OCI-LY7 (cell line): ENCODE measurements around the gene LACTB. TPM values are rescaled to one million over a fixed set of nuclear protein-coding genes. Genes with fewer than 3 reads are reported as not detected.

Experiments
- BruUV-seq: library from RNA; stranded (reverse); fragments of 400-500 nt; replicated peaks from 2 replicates; lab custom pipeline; 2021; lab: Mats Ljungman, UMichigan
- CTCF ChIA-PET: fragments of 300-600 bp; sonication (Branson Sonifier 250); formaldehyde crosslinking; loops from one replicate; lab custom pipeline; 2022; ENCODE audit warnings: antibody characterized with exemption; ENCODE audit not compliant: unreplicated experiment; lab: Charles Lee
- POLR2A ChIA-PET: fragments of 300-600 bp; sonication (Branson Sonifier 250); formaldehyde crosslinking; loops from one replicate; lab custom pipeline; 2022; ENCODE audit warnings: antibody characterized with exemption; lab: Charles Lee
- DNase-seq: peaks from one replicate; pipeline ENCODE4 v3.0.0-alpha.2; 2015; ENCODE audit warnings: low spot score
- H2AFZ ChIP-seq: fragments of 200-600 bp; sonication (generic), shearing (Covaris generic); 2 replicates; pipeline ENCODE4 v1.6.1; 2014; ENCODE audit warnings: mild to moderate bottlenecking, antibody characterized with exemption, low read length, moderate library complexity
- H3K27ac ChIP-seq: fragments of 200-600 bp; sonication (generic); 2 replicates; pipeline ENCODE4 v1.5.1; 2014; ENCODE audit warnings: mixed run types, low read depth, mild to moderate bottlenecking, moderate library complexity, low read length, inconsistent platforms; ENCODE audit not compliant: poor library complexity, severe bottlenecking
- H3K36me3 ChIP-seq: fragments of 200-600 bp; sonication (generic); 2 replicates; pipeline ENCODE4 v1.6.1; 2014; ENCODE audit warnings: mild to moderate bottlenecking, antibody characterized with exemption, low read length, moderate library complexity, mixed read lengths; ENCODE audit not compliant: insufficient read depth
- H3K4me1 ChIP-seq: fragments of 200-600 bp; sonication (generic); 2 replicates; pipeline ENCODE4 v1.5.1; 2014; ENCODE audit warnings: mild to moderate bottlenecking, low read length; ENCODE audit not compliant: insufficient read depth, poor library complexity, severe bottlenecking
- H3K4me2 ChIP-seq: fragments of 200-600 bp; sonication (generic); 2 replicates; pipeline ENCODE4 v1.6.1; 2014; ENCODE audit warnings: mild to moderate bottlenecking, low read length
- H3K4me3 ChIP-seq: fragments of 200-600 bp; sonication (generic); 2 replicates; pipeline ENCODE4 v1.5.1; 2014; ENCODE audit warnings: mild to moderate bottlenecking, low read depth, low read length; ENCODE audit not compliant: poor library complexity, severe bottlenecking
- H3K79me2 ChIP-seq: fragments of 200-600 bp; sonication (generic); 2 replicates; pipeline ENCODE4 v1.6.1; 2016; ENCODE audit warnings: low read depth, mild to moderate bottlenecking, low read length, moderate library complexity, mixed read lengths; ENCODE audit not compliant: insufficient read depth
- H3K9me2 ChIP-seq: fragments of 200-600 bp; sonication (generic); 2 replicates; pipeline ENCODE4 v1.6.1; 2016; ENCODE audit warnings: mild to moderate bottlenecking, low read length, mixed read lengths; ENCODE audit not compliant: insufficient read depth
- H3K9me3 ChIP-seq: fragments of 200-600 bp; sonication (generic); 2 replicates; pipeline ENCODE4 v1.6.1; 2014; ENCODE audit warnings: mild to moderate bottlenecking, mixed run types, low read length, mixed read lengths
- H4K20me1 ChIP-seq: fragments of 200-600 bp; sonication (generic); 2 replicates; pipeline ENCODE4 v1.6.1; 2014; ENCODE audit warnings: mild to moderate bottlenecking, antibody characterized with exemption, low read length, moderate library complexity, mixed read lengths; ENCODE audit not compliant: insufficient read depth
- CTCF ChIP-seq: fragments of 200-600 bp; sonication (generic); conservative IDR thresholded peaks from 2 replicates; pipeline ENCODE4 v1.5.1; 2014; ENCODE audit warnings: mild to moderate bottlenecking, antibody characterized with exemption, low read length, moderate library complexity, mixed read lengths
- EZH2phosphoT487 ChIP-seq: fragments of 200-600 bp; sonication (generic); IDR thresholded peaks from 2 replicates; pipeline ENCODE4 v1.6.1; 2018; ENCODE audit warnings: low read depth, borderline replicate concordance, mild to moderate bottlenecking, mixed run types, antibody characterized with exemption, low read length, moderate library complexity, mixed read lengths
- intact Hi-C: fragments of 100-400 bp; cut with micrococcal nuclease; formaldehyde crosslinking; loops from one replicate; pipeline ENCODE4 v1.10.0; 2022; ENCODE audit not compliant: unreplicated experiment
- total RNA-seq, 2 experiments: library from RNA; depleted of rRNA in 1 of 2; stranded (reverse); fragments of >200 nt in 1 of 2; shearing (Covaris generic) in 1 of 2; gene quantifications; 2 replicates each; pipeline ENCODE4 v1.2.3, GENCODE V29; 2014 to 2022

The LACTB gene
- total RNA-seq, 2 experiments from 2014 or later: 3.2 to 7.2 TPM

- Histone ChIP-seq H3K79me2 (no peaks in the 10 kb centered on the region), H3K9me2 (no peaks in the 10 kb centered on the region), H3K4me2 (no peak overlapping the region), H3K9me3 (no peaks in the 10 kb centered on the region), H3K27ac (no peak overlapping the region), H3K4me1 (no peaks in the 10 kb centered on the region), H2AFZ (no peak overlapping the region), H3K4me3 (no peak overlapping the region), H4K20me1 (no peaks in the 10 kb centered on the region), H3K36me3 (no peaks in the 10 kb centered on the region)
- ChIA-PET CTCF (no interaction called here), POLR2A (no interaction called here)
- TF ChIP-seq EZH2phosphoT487 (no peak), CTCF (no peak)
- DNase-seq: no peak
- intact Hi-C loops: no loop called here
- no TSS peak for BruUV-seq
Observed at GRCh38 chr15:63136742-63137141, 15.1 kb downstream of the LACTB start.

GRCh38 chr15:63140936-63141335 lies 19.3 kb downstream of the LACTB start:
- no peak for DNase-seq
- Histone ChIP-seq H3K36me3 (no peaks in the 10 kb centered on the region), H3K9me3 (no peaks in the 10 kb centered on the region), H3K4me3 (no peak overlapping the region), H3K9me2 (no peaks in the 10 kb centered on the region), H3K79me2 (no peaks in the 10 kb centered on the region), H3K4me2 (no peak overlapping the region), H4K20me1 (no peaks in the 10 kb centered on the region), H3K27ac (no peak overlapping the region), H3K4me1 (no peaks in the 10 kb centered on the region), H2AFZ (no peak overlapping the region)
- TF ChIP-seq EZH2phosphoT487 (no peak), CTCF (no peak)
- BruUV-seq: no TSS peak
- intact Hi-C loops: no loop called here
- ChIA-PET POLR2A (no interaction called here), CTCF (no interaction called here)

- Histone ChIP-seq H3K9me2 (no peaks in the 10 kb centered on the region), H3K4me2 (no peak overlapping the region), H3K9me3 (no peaks in the 10 kb centered on the region), H2AFZ (no peak overlapping the region), H3K36me3 (no peaks in the 10 kb centered on the region), H3K4me3 (no peak overlapping the region), H3K27ac (no peak overlapping the region), H3K79me2 (no peaks in the 10 kb centered on the region), H3K4me1 (no peaks in the 10 kb centered on the region), H4K20me1 (no peaks in the 10 kb centered on the region)
- no TSS peak for BruUV-seq
- ChIA-PET POLR2A (interaction anchor here (0.5 kb wide), 1 partner anchor 243 kb away, joined by 3 read pairs; no protein-coding TSS in a partner anchor), CTCF (no interaction called here)
- intact Hi-C loops: no loop called here
- TF ChIP-seq EZH2phosphoT487 (no peak), CTCF (no peak)
- DNase-seq: no peak
Observed at GRCh38 chr15:63145426-63145825, 23.8 kb downstream of the LACTB start.
